HG02973 (cell line): Measurements from ENCODE around the gene PHYHD1.

Experiments used
- ATAC-seq: cut with Tn5 transposase; IDR thresholded peaks from one replicate; pipeline ENCODE4 v1.9.1; 2021; ENCODE audit warnings: moderate library complexity; ENCODE audit not compliant: unreplicated experiment

Gene PHYHD1

GRCh38 chr9:128920381-128921058 is at the start of gene PHYHD1:
Gene PHYHD1 (plus strand): TSS chr9:128920982. CDS start chr9:128922324, 1,342 bp downstream.
- ATAC-seq, result no peak

GRCh38 chr9:128877852-128878251 is 42.9 kb upstream of the PHYHD1 start:
- no peak for ATAC-seq

DNA sequence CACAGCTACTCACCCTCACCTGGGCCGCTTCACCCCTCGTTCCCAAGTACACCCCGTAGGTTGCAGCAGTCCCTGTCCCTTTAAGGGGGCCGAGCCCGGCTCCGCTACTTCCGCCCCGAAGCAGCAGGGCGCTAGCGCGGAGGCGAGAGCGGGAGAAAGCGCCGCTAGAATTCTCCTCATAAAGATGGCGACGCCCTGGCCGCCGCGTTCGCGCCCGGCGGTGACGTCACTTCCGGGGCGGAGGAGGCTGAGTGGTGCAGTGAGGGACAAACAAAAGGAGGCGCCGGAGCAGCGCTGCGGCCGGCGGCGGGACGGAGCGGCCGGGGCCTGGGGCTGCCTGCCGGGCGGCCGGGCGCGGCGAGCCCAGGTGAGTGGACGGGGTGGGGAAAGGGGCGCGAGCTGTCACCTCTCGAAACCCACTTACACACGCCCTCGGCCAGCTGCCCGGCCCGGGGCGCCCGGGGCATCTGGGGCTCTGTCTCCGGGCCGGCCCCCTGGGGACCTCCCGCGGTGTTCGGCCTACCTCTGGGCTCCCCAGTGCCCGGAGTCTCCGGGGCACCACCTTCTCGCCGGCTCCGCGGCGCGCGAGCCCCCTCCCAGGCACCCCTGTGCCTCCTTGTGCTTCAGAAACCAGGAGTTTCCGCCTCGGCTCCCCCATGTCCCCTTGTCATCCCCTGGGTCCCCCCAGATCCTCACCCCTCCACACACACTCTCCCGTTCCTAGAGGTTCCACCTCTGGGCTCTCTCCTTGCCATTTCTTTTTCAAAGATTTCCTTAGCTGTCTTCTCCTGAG is 38.7 kb upstream of the PHYHD1 start, which contains the start of the genes KYAT1 and LRRC8A:
KYAT1 (minus strand) TSS at position 67 of the 793 bp plus-strand sequence. CDS start 36,545 bp downstream, outside the sequence.
LRRC8A (plus strand) TSS at position 250 of the 793 bp plus-strand sequence. CDS start 25,032 bp downstream, outside the sequence.
- ATAC-seq, result peak; percentile 81

- ATAC-seq, result no peak
Observed at GRCh38 chr9:128882677-128883603, 37.8 kb upstream of the PHYHD1 start.

- ATAC-seq, result no peak
Observed at GRCh38 chr9:128884164-128884563, 36.6 kb upstream of the PHYHD1 start.

DNA sequence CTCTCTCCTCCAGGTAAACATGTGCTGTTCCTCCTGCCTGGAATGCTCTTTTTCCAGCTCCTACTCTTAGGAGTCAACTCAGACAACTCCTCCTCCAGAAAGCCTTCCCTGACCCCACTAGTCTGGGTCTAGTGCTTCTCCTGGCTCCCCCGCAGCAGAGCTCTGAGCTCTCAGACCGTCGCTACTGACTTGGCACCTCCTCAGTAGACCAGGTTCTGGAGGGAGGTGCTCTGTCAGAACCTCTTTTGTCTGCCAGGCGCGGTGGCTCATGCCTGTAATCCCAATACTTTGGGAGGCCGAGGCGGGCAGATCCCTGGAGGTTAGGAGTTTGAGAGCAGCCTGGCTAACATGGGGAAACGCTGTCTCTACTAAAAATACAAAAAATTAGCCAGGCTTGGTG is 35.4 kb upstream of the PHYHD1 start:
- ATAC-seq, result no peak

DNA sequence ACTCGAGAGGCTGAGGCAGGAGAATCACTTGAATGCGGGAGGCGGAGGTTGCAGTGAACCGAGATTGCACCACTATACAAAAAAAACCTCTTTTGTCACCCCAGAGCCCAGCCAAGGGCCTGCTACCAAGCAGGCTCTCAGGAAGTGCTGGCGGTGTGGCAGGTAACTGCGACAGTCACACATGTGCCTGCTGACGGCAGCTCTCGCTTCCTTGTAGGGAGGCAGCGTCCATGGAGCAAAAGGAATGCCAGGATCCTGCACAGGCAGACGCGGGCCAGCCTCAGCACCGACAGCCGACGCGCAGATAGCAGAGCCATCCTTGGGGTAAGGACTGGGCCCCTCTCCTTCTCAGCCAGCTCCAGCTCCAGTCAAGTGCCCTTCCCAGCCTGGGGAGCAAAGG is 35.0 kb upstream of the PHYHD1 start:
- ATAC-seq, result no peak

GRCh38 chr9:128886211-128886891 is 34.4 kb upstream of the PHYHD1 start:
- ATAC-seq, result no peak

- ATAC-seq, result no peak
Observed at GRCh38 chr9:128887049-128887448, 33.7 kb upstream of the PHYHD1 start.

DNA sequence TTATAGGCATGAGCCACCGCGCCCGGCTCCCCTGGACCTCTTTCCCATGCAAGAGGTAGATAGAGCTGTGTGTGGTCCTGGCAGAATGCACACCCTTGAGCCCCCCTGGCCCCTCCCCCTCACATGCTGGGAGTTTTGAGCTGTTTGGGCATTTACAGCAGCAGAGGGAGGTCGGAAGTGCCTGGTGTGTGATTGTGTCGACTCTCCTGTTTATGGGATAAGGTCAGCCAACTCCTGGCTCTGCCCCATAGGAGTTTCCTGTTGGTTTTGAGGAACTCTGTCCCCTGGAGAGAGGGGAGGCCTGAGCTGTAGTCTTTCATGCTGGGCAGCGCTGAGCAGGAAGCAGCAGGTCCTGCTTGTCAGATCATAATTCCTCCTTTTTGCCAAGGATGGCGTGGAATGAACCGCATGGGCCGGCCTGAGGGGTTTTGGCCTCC is 32.9 kb upstream of the PHYHD1 start:
- no peak for ATAC-seq

DNA sequence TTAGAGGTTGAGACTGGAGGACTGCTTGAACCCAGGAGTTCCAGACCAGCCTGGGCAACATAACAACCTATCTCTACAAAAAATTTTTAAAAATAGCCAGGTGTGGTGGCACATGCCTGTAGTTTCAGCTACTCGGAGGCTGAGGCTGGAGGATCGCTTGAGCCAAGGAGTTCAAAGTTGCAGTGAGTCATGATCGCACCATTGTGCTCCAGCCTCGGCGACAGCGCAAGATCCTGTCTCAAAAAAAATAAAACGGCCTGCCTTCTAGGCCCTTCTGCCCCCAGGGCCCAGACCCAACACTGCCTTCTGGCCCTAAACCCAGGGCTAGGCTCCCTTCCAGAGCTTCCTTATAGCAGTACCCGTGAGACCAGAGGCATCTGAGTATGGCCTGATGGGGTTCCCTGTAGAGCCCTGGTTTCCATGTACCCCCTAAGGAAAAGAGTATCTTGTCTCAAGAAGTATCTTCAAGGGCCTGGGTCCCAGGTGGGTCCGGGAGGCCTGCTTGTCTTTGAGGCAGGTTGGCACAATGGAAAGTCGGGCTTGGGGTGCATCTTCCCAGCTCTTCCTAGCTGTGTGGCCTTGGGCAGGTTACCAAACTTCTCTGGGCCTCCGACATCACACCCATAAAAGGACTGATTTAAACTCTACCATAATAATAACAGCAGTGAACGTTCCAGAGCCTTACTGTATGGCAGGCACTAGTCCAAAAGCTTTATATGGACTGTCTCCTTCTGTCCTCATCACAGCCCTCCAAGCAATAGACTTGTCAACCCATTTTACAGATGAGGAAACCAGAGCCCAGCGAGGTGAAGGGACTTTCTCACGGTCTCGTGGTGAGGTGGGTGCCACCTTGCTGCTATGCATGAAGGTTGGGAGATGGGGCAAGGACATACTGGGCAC is 29.2 kb upstream of the PHYHD1 start:
- no peak for ATAC-seq

DNA sequence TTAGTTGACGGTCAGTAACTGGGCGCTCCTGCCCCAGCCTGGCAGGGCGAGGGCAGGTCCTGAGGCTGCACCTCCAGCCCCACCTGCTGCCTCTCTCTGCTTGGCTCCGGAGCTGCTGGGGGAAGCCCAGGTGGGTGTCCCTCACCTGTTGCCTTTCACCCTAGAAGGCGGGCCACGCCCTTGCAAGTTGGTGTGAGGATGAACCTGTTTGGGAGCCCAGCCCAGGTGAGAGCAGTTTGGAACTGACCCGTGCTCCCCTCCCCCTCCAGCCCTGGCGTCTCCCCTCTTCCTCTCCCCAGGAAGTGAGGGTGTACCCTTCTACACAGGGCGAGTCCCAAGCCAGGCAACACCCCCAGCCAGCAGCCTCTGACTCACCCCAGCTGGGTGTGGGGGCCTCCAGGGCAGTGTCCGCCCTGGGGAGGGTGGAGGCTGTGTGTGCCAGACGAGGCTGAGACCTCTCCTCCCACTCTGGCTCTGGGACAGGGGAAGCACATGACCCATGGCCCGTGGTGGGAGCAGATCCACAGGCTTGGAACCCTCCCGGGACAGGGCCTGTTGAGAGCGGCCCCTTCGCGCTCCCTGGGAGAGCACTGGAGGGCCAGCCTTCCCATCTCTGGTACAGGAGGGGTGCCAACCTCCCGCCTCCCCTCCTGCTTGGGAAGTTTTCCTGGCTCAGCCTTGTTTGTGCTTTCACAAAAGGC is 28.4 kb upstream of the PHYHD1 start:
- no peak for ATAC-seq

GRCh38 chr9:128893354-128893753 is 27.4 kb upstream of the PHYHD1 start:
- no peak for ATAC-seq

- no peak for ATAC-seq
Observed at GRCh38 chr9:128894764-128895163, 26.0 kb upstream of the PHYHD1 start.

DNA sequence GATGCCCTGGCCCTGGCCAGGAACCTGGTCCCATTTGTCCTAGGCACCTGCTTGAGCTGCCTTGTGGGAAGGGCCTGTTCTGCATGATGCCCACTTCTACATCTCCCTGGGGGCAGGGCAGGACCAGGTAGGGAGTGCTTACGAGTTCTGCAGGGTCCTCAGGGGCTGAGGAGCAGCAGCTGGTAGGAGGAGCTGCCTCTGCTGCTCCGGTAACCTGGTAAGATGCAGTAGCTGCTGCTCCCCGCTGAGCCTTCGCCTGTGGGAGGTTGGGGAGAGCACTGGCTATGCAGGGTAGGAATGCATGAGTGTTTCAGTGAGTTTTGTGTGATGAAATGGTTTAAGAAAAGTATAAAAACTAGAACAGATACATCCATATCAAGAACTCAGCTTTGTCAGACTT is 25.2 kb upstream of the PHYHD1 start:
- ATAC-seq, result no peak

- no peak for ATAC-seq
Observed at GRCh38 chr9:128898382-128898781, 22.4 kb upstream of the PHYHD1 start.

DNA sequence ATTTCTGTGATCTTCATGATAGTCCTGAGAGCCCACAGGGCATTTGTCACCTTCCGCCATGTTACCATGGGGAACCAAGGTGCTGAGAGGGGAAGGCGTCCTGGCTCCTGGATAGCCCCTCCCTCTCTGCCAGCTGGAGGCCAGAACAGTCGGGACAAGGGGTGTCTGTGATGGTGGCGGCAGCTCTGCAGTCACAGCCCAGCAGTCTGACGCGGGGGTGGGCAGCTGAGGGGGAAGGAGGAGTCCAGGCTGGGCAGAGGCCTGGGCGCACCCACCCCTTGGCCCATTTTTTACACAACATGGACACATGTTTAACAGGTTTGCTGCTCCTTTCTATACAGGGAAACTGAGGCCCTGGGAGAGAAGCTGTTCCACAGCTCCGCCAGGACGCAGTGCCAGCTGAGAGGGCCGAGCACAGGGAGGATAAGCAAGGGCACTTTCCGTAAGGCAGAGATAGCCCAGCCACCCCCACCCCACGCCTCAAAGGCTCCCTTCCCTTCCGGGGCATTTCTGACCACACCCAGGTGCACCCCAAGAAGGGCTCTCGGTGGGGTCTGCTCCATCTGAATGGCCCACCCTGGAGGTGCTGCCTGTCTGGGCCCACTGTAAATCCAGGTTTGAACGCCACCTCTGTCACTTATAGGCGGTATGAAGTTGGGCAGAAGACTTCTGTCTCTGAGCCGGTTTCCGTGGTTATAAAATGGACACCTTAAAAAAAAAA is 21.8 kb upstream of the PHYHD1 start:
- no peak for ATAC-seq
